ENCODE results near the gene NADK.

Gene NADK

GRCh38 chr1:1797731-1798341 is 19.6 kb upstream of the NADK start:
- peaks cover 92% of the 10 kb centered on the region for H3K36me3 Mint-ChIP-seq (ENCODE audit: low read depth)
- no peak overlapping the region for H3K4me3 Mint-ChIP-seq
- H3K9me3 Mint-ChIP-seq, result no peaks in the 10 kb centered on the region
- DNase-seq, result no peak
- peak overlapping the region; percentile 73 for H3K27ac Mint-ChIP-seq
- H3K27me3 Mint-ChIP-seq, result no peaks in the 10 kb centered on the region
- H3K4me1 Mint-ChIP-seq (ENCODE audit: low read depth), result peaks cover 23% of the 10 kb centered on the region

- Mint-ChIP-seq H3K27me3 (no peaks in the 10 kb centered on the region), H3K27ac (peak overlapping the region; percentile 75), H3K36me3 (ENCODE audit: low read depth) (peaks cover 92% of the 10 kb centered on the region), H3K4me1 (ENCODE audit: low read depth) (peaks cover 18% of the 10 kb centered on the region), H3K4me3 (no peak overlapping the region), H3K9me3 (no peaks in the 10 kb centered on the region)
- DNase-seq, result no peak
Observed at GRCh38 chr1:1796466-1796865, 18.2 kb upstream of the NADK start.

GRCh38 chr1:1794999-1795398 is 16.7 kb upstream of the NADK start:
- Mint-ChIP-seq H3K27me3 (no peaks in the 10 kb centered on the region), H3K4me1 (ENCODE audit: low read depth) (peaks cover 14% of the 10 kb centered on the region), H3K36me3 (ENCODE audit: low read depth) (peaks cover 95% of the 10 kb centered on the region), H3K9me3 (no peaks in the 10 kb centered on the region), H3K4me3 (no peak overlapping the region), H3K27ac (peak overlapping the region; percentile 68)
- no peak for DNase-seq

GRCh38 chr1:1793481-1794244 is 15.4 kb upstream of the NADK start:
- Mint-ChIP-seq H3K9me3 (no peaks in the 10 kb centered on the region), H3K4me3 (no peak overlapping the region), H3K27ac (peak overlapping the region; percentile 74), H3K36me3 (ENCODE audit: low read depth) (peaks cover 96% of the 10 kb centered on the region), H3K4me1 (ENCODE audit: low read depth) (peaks cover 8% of the 10 kb centered on the region), H3K27me3 (no peaks in the 10 kb centered on the region)
- no peak for DNase-seq

GRCh38 chr1:1788646-1789431 is 10.6 kb upstream of the NADK start:
- H3K27ac Mint-ChIP-seq, result peak overlapping the region; percentile 26
- no peaks in the 10 kb centered on the region for H3K9me3 Mint-ChIP-seq
- DNase-seq, result no peak
- no peaks in the 10 kb centered on the region for H3K27me3 Mint-ChIP-seq
- H3K36me3 Mint-ChIP-seq (ENCODE audit: low read depth), result peaks cover 93% of the 10 kb centered on the region
- H3K4me1 Mint-ChIP-seq (ENCODE audit: low read depth), result peaks cover 3% of the 10 kb centered on the region
- no peak overlapping the region for H3K4me3 Mint-ChIP-seq

- no peak overlapping the region for H3K4me3 Mint-ChIP-seq
- DNase-seq, result no peak
- no peaks in the 10 kb centered on the region for H3K9me3 Mint-ChIP-seq
- H3K27ac Mint-ChIP-seq, result peak overlapping the region; percentile 26
- peaks cover 93% of the 10 kb centered on the region for H3K36me3 Mint-ChIP-seq (ENCODE audit: low read depth)
- peaks cover 5% of the 10 kb centered on the region for H3K4me1 Mint-ChIP-seq (ENCODE audit: low read depth)
- H3K27me3 Mint-ChIP-seq, result no peaks in the 10 kb centered on the region
Observed at GRCh38 chr1:1788136-1788535, 9.9 kb upstream of the NADK start.

GRCh38 chr1:1786836-1787605 is 8.8 kb upstream of the NADK start:
- peaks cover 82% of the 10 kb centered on the region for H3K36me3 Mint-ChIP-seq (ENCODE audit: low read depth)
- H3K4me3 Mint-ChIP-seq, result no peak overlapping the region
- no peaks in the 10 kb centered on the region for H3K27me3 Mint-ChIP-seq
- H3K4me1 Mint-ChIP-seq (ENCODE audit: low read depth), result peaks cover 11% of the 10 kb centered on the region
- peak overlapping the region; percentile 0 for H3K27ac Mint-ChIP-seq
- H3K9me3 Mint-ChIP-seq, result no peaks in the 10 kb centered on the region
- DNase-seq, result no peak

GRCh38 chr1:1785666-1786065 is 7.4 kb upstream of the NADK start:
- peak overlapping the region; percentile 44 for H3K27ac Mint-ChIP-seq
- H3K4me3 Mint-ChIP-seq, result no peak overlapping the region

GRCh38 chr1:1784933-1785332 is 6.7 kb upstream of the NADK start:
- Mint-ChIP-seq H3K36me3 (ENCODE audit: low read depth) (peaks cover 61% of the 10 kb centered on the region), H3K27ac (peak overlapping the region; percentile 48)

More at GRCh38 chr1:1785666-1786065, 7.4 kb upstream of the NADK start:
- peaks cover 68% of the 10 kb centered on the region for H3K36me3 Mint-ChIP-seq (ENCODE audit: low read depth)
- no peak for DNase-seq
- H3K4me1 Mint-ChIP-seq (ENCODE audit: low read depth), result peaks cover 24% of the 10 kb centered on the region
- H3K27me3 Mint-ChIP-seq, result no peaks in the 10 kb centered on the region
- H3K9me3 Mint-ChIP-seq, result no peaks in the 10 kb centered on the region

GRCh38 chr1:1783320-1783719 is 5.0 kb upstream of the NADK start:
- Mint-ChIP-seq H3K36me3 (ENCODE audit: low read depth) (peaks cover 46% of the 10 kb centered on the region), H3K27ac (peak overlapping the region; percentile 88), H3K4me1 (ENCODE audit: low read depth) (peaks cover 42% of the 10 kb centered on the region), H3K27me3 (no peaks in the 10 kb centered on the region), H3K4me3 (no peak overlapping the region), H3K9me3 (no peaks in the 10 kb centered on the region)
- peak; percentile 32 for DNase-seq

More at GRCh38 chr1:1784933-1785332, 6.7 kb upstream of the NADK start:
- DNase-seq, result no peak
- no peak overlapping the region for H3K4me3 Mint-ChIP-seq
- no peaks in the 10 kb centered on the region for H3K27me3 Mint-ChIP-seq
- H3K4me1 Mint-ChIP-seq (ENCODE audit: low read depth), result peaks cover 32% of the 10 kb centered on the region
- no peaks in the 10 kb centered on the region for H3K9me3 Mint-ChIP-seq

- peak overlapping the region; percentile 88 for H3K27ac Mint-ChIP-seq
Observed at GRCh38 chr1:1782399-1783221, 4.3 kb upstream of the NADK start.

GRCh38 chr1:1781526-1781903 is 3.2 kb upstream of the NADK start:
- peaks cover 53% of the 10 kb centered on the region for H3K4me1 Mint-ChIP-seq (ENCODE audit: low read depth)
- H3K27ac Mint-ChIP-seq, result peak overlapping the region; percentile 89
- H3K36me3 Mint-ChIP-seq (ENCODE audit: low read depth), result peaks cover 39% of the 10 kb centered on the region
- no peak overlapping the region for H3K4me3 Mint-ChIP-seq
- no peaks in the 10 kb centered on the region for H3K9me3 Mint-ChIP-seq
- H3K27me3 Mint-ChIP-seq, result no peaks in the 10 kb centered on the region
- DNase-seq, result peak; percentile 37

More at GRCh38 chr1:1782399-1783221, 4.3 kb upstream of the NADK start:
- DNase-seq, result peak; percentile 53
- peaks cover 40% of the 10 kb centered on the region for H3K36me3 Mint-ChIP-seq (ENCODE audit: low read depth)
- H3K27me3 Mint-ChIP-seq, result no peaks in the 10 kb centered on the region
- H3K9me3 Mint-ChIP-seq, result no peaks in the 10 kb centered on the region
- H3K4me3 Mint-ChIP-seq, result no peak overlapping the region
- H3K4me1 Mint-ChIP-seq (ENCODE audit: low read depth), result peaks cover 44% of the 10 kb centered on the region

- Mint-ChIP-seq H3K4me3 (no peak overlapping the region), H3K27ac (peak overlapping the region; percentile 89), H3K36me3 (ENCODE audit: low read depth) (peaks cover 38% of the 10 kb centered on the region), H3K9me3 (no peaks in the 10 kb centered on the region), H3K4me1 (ENCODE audit: low read depth) (peaks cover 59% of the 10 kb centered on the region), H3K27me3 (no peaks in the 10 kb centered on the region)
- peak; percentile 36 for DNase-seq
Observed at GRCh38 chr1:1780598-1781525, 2.6 kb upstream of the NADK start.
